NCI-H146 treated with DMSO at 0.1 percent for 48 hours (cell line): ENCODE measurements around the gene LSM3.
"Not testable (repeated sequence)": the region's sequence is repeated elsewhere in the genome, so short reads cannot be mapped to it uniquely, and the experiment has no call there.

Source experiments
- DNase-seq: peaks from one replicate; lab custom pipeline; 2025; ENCODE audit not compliant: unreplicated experiment; lab: John Stamatoyannopoulos, UW

LSM3 gene

GRCh38 chr3:14216257-14217048 lies 37.8 kb downstream of the LSM3 start:
- DNase-seq = no peak

- DNase-seq = no peak
Measured at GRCh38 chr3:14218355-14218754, 39.7 kb downstream of the LSM3 start.

- DNase-seq = no peak
Measured at GRCh38 chr3:14220933-14221332, 42.3 kb downstream of the LSM3 start.

- no peak for DNase-seq
Measured at GRCh38 chr3:14221902-14222301, 43.3 kb downstream of the LSM3 start.

- no peak for DNase-seq
Measured at GRCh38 chr3:14222457-14222856, 43.8 kb downstream of the LSM3 start.

- DNase-seq = no peak
Measured at GRCh38 chr3:14222900-14223594, 44.4 kb downstream of the LSM3 start.

GRCh38 chr3:14223595-14223994 lies 45.0 kb downstream of the LSM3 start:
- no peak for DNase-seq

GRCh38 chr3:14224895-14225294 lies 46.3 kb downstream of the LSM3 start:
- DNase-seq = no peak

- DNase-seq = no peak
Measured at GRCh38 chr3:14225421-14225820, 46.8 kb downstream of the LSM3 start.

- not testable (repeated sequence) for DNase-seq
Measured at GRCh38 chr3:14226351-14226750, 47.7 kb downstream of the LSM3 start.

- DNase-seq = peak; percentile 58
Measured at GRCh38 chr3:14227856-14228255, 49.2 kb downstream of the LSM3 start.

GRCh38 chr3:14228681-14229470 lies 50.3 kb downstream of the LSM3 start:
- DNase-seq = no peak

GRCh38 chr3:14229695-14230094 lies 51.1 kb downstream of the LSM3 start:
- not testable (repeated sequence) for DNase-seq

GRCh38 chr3:14230729-14231128 lies 52.1 kb downstream of the LSM3 start:
- DNase-seq = no peak

GRCh38 chr3:14231145-14231990 lies 52.8 kb downstream of the LSM3 start:
- no peak for DNase-seq

- no peak for DNase-seq
Measured at GRCh38 chr3:14231998-14232501, 53.4 kb downstream of the LSM3 start.

GRCh38 chr3:14234251-14235002 lies 55.8 kb downstream of the LSM3 start:
- DNase-seq = no peak

- DNase-seq = no peak
Measured at GRCh38 chr3:14235003-14235911, 56.6 kb downstream of the LSM3 start.

- no peak for DNase-seq
Measured at GRCh38 chr3:14235912-14236295, 57.3 kb downstream of the LSM3 start.
